AG09309 (cell line): Measurements from ENCODE around the gene MKS1.

ENCODE experiments used
- DNase-seq: peaks from one replicate; pipeline ENCODE4 v3.0.0-alpha.2; 2010; ENCODE audit warnings: low read depth
- H3K4me3 ChIP-seq: 2 replicates; pipeline ENCODE4 v1.5.1; 2011; ENCODE audit warnings: mild to moderate bottlenecking, low read depth, low read length, moderate library complexity; ENCODE audit not compliant: control insufficient read depth
- CTCF ChIP-seq: IDR thresholded peaks from 2 replicates; pipeline ENCODE4 v1.5.1; 2011; ENCODE audit warnings: mild to moderate bottlenecking, low read depth, low read length, inconsistent platforms; ENCODE audit not compliant: insufficient read depth, control insufficient read depth; ENCODE audit errors: missing control alignments

The MKS1 gene

GRCh38 chr17:58264407-58265103, 45.5 kb upstream of the MKS1 start:
- H3K4me3 ChIP-seq: no peak overlapping the region
- no peak for TF ChIP-seq CTCF
- DNase-seq: no peak

GRCh38 chr17:58263773-58264172, 44.7 kb upstream of the MKS1 start:
- no peak for DNase-seq
- H3K4me3 ChIP-seq: no peak overlapping the region
- no peak for TF ChIP-seq CTCF

GRCh38 chr17:58262149-58262548, 43.1 kb upstream of the MKS1 start:
- DNase-seq: no peak
- H3K4me3 ChIP-seq: no peak overlapping the region
- TF ChIP-seq CTCF: no peak

- no peak for TF ChIP-seq CTCF
- no peak for DNase-seq
- H3K4me3 ChIP-seq: no peak overlapping the region
Measured at GRCh38 chr17:58254803-58255202, 35.7 kb upstream of the MKS1 start.

- no peak for TF ChIP-seq CTCF
- DNase-seq: no peak
- H3K4me3 ChIP-seq: no peak overlapping the region
Measured at GRCh38 chr17:58253082-58253481, 34.0 kb upstream of the MKS1 start.

GRCh38 chr17:58252141-58252540, 33.1 kb upstream of the MKS1 start:
- no peak for TF ChIP-seq CTCF
- DNase-seq: no peak
- H3K4me3 ChIP-seq: no peak overlapping the region
